GM21723 (cell line): ENCODE data around the gene EPB41L4B.
"Not testable (repeated sequence)": the region's sequence is repeated elsewhere in the genome, so short reads cannot be mapped to it uniquely, and the experiment has no call there.

Experiments
- ATAC-seq: cut with Tn5 transposase; IDR thresholded peaks from one replicate; pipeline ENCODE4 v1.9.1; 2021; ENCODE audit warnings: mild to moderate bottlenecking, moderate library complexity; ENCODE audit not compliant: unreplicated experiment

EPB41L4B gene

GRCh38 chr9:109129470-109130197 is 191.2 kb downstream of the EPB41L4B start:
- ATAC-seq, result no peak

GRCh38 chr9:109126671-109127070 is 194.2 kb downstream of the EPB41L4B start:
- ATAC-seq, result not testable (repeated sequence)

GRCh38 chr9:109124121-109124520 is 196.7 kb downstream of the EPB41L4B start:
- ATAC-seq, result no peak

- ATAC-seq, result peak; percentile 27
These were observed 197.9 kb downstream of the EPB41L4B start for GRCh38 chr9:109122726-109123621.
